Endothelial cell of umbilical vein (primary cell): ENCODE data around the gene ZNF740. TPM values are rescaled to one million over a fixed set of nuclear protein-coding genes. Genes with fewer than 3 reads are reported as not detected.

Experiments
- BruUV-seq: library from RNA; stranded (reverse); fragments of 400-500 nt; replicated peaks from 2 replicates; lab custom pipeline; 2021; lab: Mats Ljungman, UMichigan
- CTCF ChIA-PET: fragments of 300-600, 350-600 bp; sonication (Branson Sonifier 250); formaldehyde crosslinking; loops from one replicate; lab custom pipeline; 2021; ENCODE audit warnings: antibody characterized with exemption, inconsistent platforms; lab: Charles Lee
- POLR2A ChIA-PET: fragments of 300-600, 350-600 bp; sonication (Branson Sonifier 250); formaldehyde crosslinking; loops from one replicate; lab custom pipeline; 2021; ENCODE audit warnings: antibody characterized with exemption, inconsistent platforms; lab: Charles Lee
- DNase-seq: peaks from one replicate; pipeline ENCODE4 v3.0.0-alpha.2; 2011; ENCODE audit warnings: low read depth, low spot score
- FAIRE-seq: peaks from 2 replicates; lab custom pipeline; 2011; peaks lifted over from hg19 to GRCh38; lab: Jason Lieb, UNC
- H2AFZ ChIP-seq: 2 replicates; pipeline ENCODE4 v1.6.0; 2012; ENCODE audit warnings: low read depth, low read length, control low read depth, inconsistent platforms
- H3K27ac ChIP-seq: 2 replicates; pipeline ENCODE4 v1.5.1; 2011; ENCODE audit warnings: low read depth, mild to moderate bottlenecking, control low read depth, low read length, moderate library complexity; ENCODE audit not compliant: insufficient read depth
- H3K27me3 ChIP-seq, 2 experiments: 2 replicates each; pipeline versions ENCODE4 v1.6.0 to v1.6.1; 2011; ENCODE audit warnings: low read length in 2 of 2, mixed read lengths in 1 of 2; ENCODE audit not compliant: control insufficient read depth in 2 of 2, insufficient read depth in 2 of 2
- H3K36me3 ChIP-seq, 2 experiments: 2 replicates in 1 of 2; 3 replicates in 1 of 2; pipeline ENCODE4 v1.5.1; 2011; ENCODE audit warnings: low read length in 2 of 2, mild to moderate bottlenecking in 1 of 2, moderate library complexity in 1 of 2; ENCODE audit not compliant: control insufficient read depth in 2 of 2, insufficient read depth in 2 of 2; ENCODE audit errors: extremely low read depth in 1 of 2
- H3K4me1 ChIP-seq: 3 replicates; pipeline ENCODE4 v1.5.1; 2011; ENCODE audit warnings: mild to moderate bottlenecking, low read length; ENCODE audit not compliant: control insufficient read depth, insufficient read depth; ENCODE audit errors: extremely low read depth
- H3K4me2 ChIP-seq: 2 replicates; pipeline ENCODE4 v1.6.1; 2011; ENCODE audit warnings: low read length, control low read depth, mixed read lengths; ENCODE audit not compliant: insufficient read depth
- H3K4me3 ChIP-seq, 3 experiments: fragments of 200-600 bp in 1 of 3; sonication (generic), shearing (Covaris generic) in 1 of 3; replicated peaks in 1 of 3; 2 replicates each; pipeline ENCODE4 v1.5.1; 2011 to 2016; ENCODE audit warnings: control low read depth in 3 of 3, low read length in 3 of 3, mild to moderate bottlenecking in 2 of 3, inconsistent platforms in 1 of 3, low read depth in 1 of 3, moderate library complexity in 1 of 3; ENCODE audit not compliant: insufficient read depth in 1 of 3
- H3K79me2 ChIP-seq: 2 replicates; pipeline ENCODE4 v1.6.0; 2012; ENCODE audit warnings: low read length, inconsistent platforms; ENCODE audit not compliant: control insufficient read depth, insufficient read depth
- H3K9ac ChIP-seq: replicated peaks from 2 replicates; pipeline ENCODE3; 2011; ENCODE audit warnings: low read length, control low read depth; ENCODE audit not compliant: insufficient read depth; ENCODE audit errors: extremely low read depth
- H3K9me1 ChIP-seq: replicated peaks from 3 replicates; pipeline ENCODE4 v1.6.0; 2011; ENCODE audit warnings: mild to moderate bottlenecking, low read length; ENCODE audit not compliant: control insufficient read depth, insufficient read depth; ENCODE audit errors: extremely low read depth
- H3K9me3 ChIP-seq: replicated peaks from 2 replicates; pipeline ENCODE4 v1.5.1; 2012; ENCODE audit warnings: low read length, inconsistent platforms; ENCODE audit not compliant: control insufficient read depth, insufficient read depth
- H4K20me1 ChIP-seq: replicated peaks from 2 replicates; pipeline ENCODE3; 2011; ENCODE audit warnings: mild to moderate bottlenecking, low read length; ENCODE audit not compliant: control insufficient read depth, insufficient read depth; ENCODE audit errors: extremely low read depth
- CTCF ChIP-seq, 2 donors: IDR thresholded peaks; 1 replicate in 1 of 2; 2 replicates in 1 of 2; pipeline ENCODE4 v1.5.1; 2011; ENCODE audit warnings: low read length in 2 of 2, mild to moderate bottlenecking in 2 of 2, moderate library complexity in 2 of 2, control low read depth in 1 of 2, inconsistent platforms in 1 of 2, low read depth in 1 of 2; ENCODE audit not compliant: insufficient read depth in 1 of 2; ENCODE audit errors: extremely low read depth in 1 of 2
- EZH2 ChIP-seq: IDR thresholded peaks from 2 replicates; pipeline ENCODE4 v1.6.1; 2012; ENCODE audit warnings: borderline replicate concordance, low read depth, mild to moderate bottlenecking, moderate library complexity, low read length, inconsistent platforms; ENCODE audit not compliant: severe bottlenecking
- FOS ChIP-seq: IDR thresholded peaks from 2 replicates; pipeline ENCODE4 v1.6.1; 2011; ENCODE audit warnings: mild to moderate bottlenecking, low read length, moderate library complexity, borderline replicate concordance; ENCODE audit not compliant: insufficient read depth
- JUN ChIP-seq: IDR thresholded peaks from 2 replicates; pipeline ENCODE4 v1.6.1; 2011; ENCODE audit warnings: borderline replicate concordance, low read depth; ENCODE audit not compliant: insufficient read length, insufficient read depth
- MAX ChIP-seq: IDR thresholded peaks from 2 replicates; pipeline ENCODE4 v1.6.1; 2011; ENCODE audit not compliant: insufficient read depth, insufficient read length
- MYC ChIP-seq: IDR thresholded peaks from one replicate; pipeline ENCODE4 v1.6.1; 2011; ENCODE audit warnings: mild to moderate bottlenecking, low read depth, low read length
- POLR2A ChIP-seq: IDR thresholded peaks from 2 replicates; pipeline ENCODE4 v1.6.1; 2012; ENCODE audit warnings: low read depth, mild to moderate bottlenecking, control low read depth, low read length
- POLR2AphosphoS5 ChIP-seq: IDR thresholded peaks from 2 replicates; pipeline ENCODE4 v1.6.1; 2012; ENCODE audit warnings: low read depth, mild to moderate bottlenecking, control low read depth, low read length, moderate library complexity; ENCODE audit not compliant: insufficient read depth
- dilution Hi-C: fragments of 300-500 bp; cut with MboI; formaldehyde crosslinking; loops from one replicate; pipeline ENCODE4 v1.15.0; 2019; ENCODE audit warnings: low sequenced_read_pairs; ENCODE audit not compliant: extremely low pct_ligation_motif_present
- intact Hi-C: fragments of 100-400 bp; cut with micrococcal nuclease; formaldehyde crosslinking; loops from one replicate; pipeline ENCODE4 v1.10.0; 2022
- polyA plus RNA-seq, 4 experiments: library from polyadenylated mRNA; depleted of rRNA in 3 of 4; stranded (reverse) in 3 of 4; unstranded in 1 of 4; fragments of >200 nt; gene quantifications; 2 replicates each; pipeline versions ENCODE4 v1.2.1 to v1.2.3, GENCODE V29; 2011 to 2012; ENCODE audit warnings: missing spikeins in 1 of 4
- total RNA-seq: library from RNA; stranded (reverse); gene quantifications from 2 replicates; pipeline ENCODE4 v1.2.3, GENCODE V29; 2021

Gene ZNF740
- total and polyA plus RNA-seq, 2 donors (not counting 3 experiments of a cell fraction or from before 2014, with no cell fraction given): 10.5 to 38.1 TPM

DNA sequence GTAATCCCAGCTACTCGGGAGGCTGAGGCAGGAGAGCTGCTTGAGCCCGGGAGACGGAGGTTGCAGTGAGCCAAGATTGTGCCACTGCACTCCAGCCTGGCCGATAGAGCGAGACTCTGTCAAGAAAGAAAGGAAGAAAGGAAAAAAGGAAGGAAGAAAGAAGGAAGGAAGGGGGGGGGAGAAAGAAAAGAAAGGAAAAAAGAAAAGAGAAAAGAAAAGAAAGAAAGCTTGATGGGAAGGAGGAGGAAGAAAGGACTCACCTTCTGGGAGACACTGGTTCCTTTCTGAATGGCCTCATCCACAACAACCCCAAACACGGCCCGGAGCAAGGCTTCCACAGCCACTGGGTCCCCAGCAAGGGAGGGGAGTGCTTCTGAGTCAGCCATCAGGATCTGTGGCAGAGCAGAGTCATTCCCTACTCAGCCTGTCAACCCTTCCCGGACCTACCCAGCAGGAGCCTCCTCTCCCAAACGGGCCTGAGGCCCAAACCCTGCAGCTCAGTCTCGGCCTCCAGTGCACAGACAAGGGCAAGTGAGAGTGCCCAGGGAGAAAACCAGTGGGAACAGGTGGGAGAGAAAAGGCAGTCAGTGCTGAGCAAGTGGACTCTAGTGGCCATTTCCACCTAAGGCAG is 7.3 kb upstream of the ZNF740 start:
- BruUV-seq: no TSS peak
- peaks cover 0 to 7% of the 10 kb centered on the region in 2 experiments for H3K36me3 ChIP-seq
- no peaks in the 10 kb centered on the region for H3K27me3 ChIP-seq
- TF ChIP-seq EZH2: no peak
- TF ChIP-seq POLR2A: no peak
- TF ChIP-seq JUN: no peak
- TF ChIP-seq MAX: no peak
- TF ChIP-seq MYC: no peak
- TF ChIP-seq FOS: no peak
- no peak for TF ChIP-seq POLR2AphosphoS5
- TF ChIP-seq CTCF (IDR thresholded peaks at IDR 0.05; ENCODE audit: extremely low read depth in 1 of 2, insufficient read depth in 1 of 2, low read depth in 1 of 2, low read length in 2 of 2): no peak
- H3K4me3 ChIP-seq: no peak overlapping the region
- dilution Hi-C loops: no loop called here
- no peak for FAIRE-seq
- no peaks in the 10 kb centered on the region for H3K9me1 ChIP-seq
- CTCF ChIA-PET: interaction anchor here (1.2 to 2.9 kb wide), 3 partner anchors 13 to 107 kb away, joined by 3 to 20 read pairs (median 4); no protein-coding TSS in a partner anchor
- no peak overlapping the region for H2AFZ ChIP-seq
- H3K9ac ChIP-seq: no peak overlapping the region
- H3K9me3 ChIP-seq: no peaks in the 10 kb centered on the region
- H3K27ac ChIP-seq: no peak overlapping the region
- no peak for DNase-seq
- H4K20me1 ChIP-seq: no peaks in the 10 kb centered on the region
- no peaks in the 10 kb centered on the region for H3K79me2 ChIP-seq
- intact Hi-C loops: no loop called here
- POLR2A ChIA-PET: no interaction called here
- H3K4me1 ChIP-seq: no peaks in the 10 kb centered on the region
- no peak overlapping the region for H3K4me2 ChIP-seq
